ENCODE results near the gene C4orf46.

The C4orf46 gene

GRCh38 chr4:158649111-158649680 lies 22.5 kb downstream of the C4orf46 start:
- DNase-seq: no peak

DNA sequence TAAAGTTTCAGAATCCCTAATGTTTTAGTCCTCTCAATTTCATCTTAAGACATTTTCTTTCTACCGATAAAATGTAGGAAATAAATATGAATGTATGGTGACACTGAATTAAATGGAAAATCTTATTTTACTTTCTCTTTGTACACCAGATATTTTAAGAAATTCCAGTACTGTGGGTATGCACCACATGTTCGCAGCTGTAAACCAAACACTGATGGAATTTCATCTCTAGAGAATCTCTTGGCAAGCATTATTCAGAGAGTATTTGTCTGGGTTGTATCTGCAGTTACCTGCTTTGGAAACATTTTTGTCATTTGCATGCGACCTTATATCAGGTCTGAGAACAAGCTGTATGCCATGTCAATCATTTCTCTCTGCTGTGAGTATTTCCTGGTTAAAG lies 26.9 kb downstream of the C4orf46 start:
- DNase-seq: no peak

DNA sequence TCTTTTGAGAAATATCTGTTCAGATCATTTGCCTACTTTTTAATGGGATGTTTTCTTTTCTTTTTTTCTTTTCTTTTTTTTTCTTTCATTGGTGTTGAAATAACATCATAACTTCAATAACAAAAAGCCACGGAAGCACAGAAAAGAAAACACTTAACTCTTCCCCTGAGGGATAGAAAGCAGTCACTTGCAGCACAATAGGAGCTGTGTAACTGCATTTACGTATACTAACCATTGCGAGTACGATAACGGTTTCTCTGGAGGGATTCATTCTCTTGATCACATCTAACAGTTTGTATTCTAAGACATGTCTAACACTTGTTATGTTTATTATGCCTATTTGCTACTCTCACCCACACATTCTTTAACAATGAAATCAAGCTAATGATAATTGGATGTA lies 27.3 kb downstream of the C4orf46 start:
- no peak for DNase-seq

DNA sequence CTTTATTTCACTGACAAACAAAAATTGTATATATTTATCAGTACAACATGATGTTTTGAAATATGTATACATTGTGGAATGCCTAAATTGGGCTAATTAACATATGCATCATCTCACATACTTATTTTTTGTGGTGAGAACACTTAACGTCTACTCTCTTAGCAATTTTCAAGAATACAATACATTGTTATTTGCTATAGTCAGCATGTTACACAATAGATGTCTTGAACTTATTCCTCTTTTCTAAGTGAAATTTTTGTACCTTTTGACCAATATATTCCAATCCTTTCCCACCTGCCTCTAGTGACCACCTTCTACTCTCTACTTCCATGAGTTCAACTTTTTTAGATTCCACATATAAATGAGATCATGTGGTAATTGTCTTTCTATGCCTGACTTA lies 35.1 kb downstream of the C4orf46 start:
- no peak for DNase-seq

GRCh38 chr4:158630893-158631292 lies 40.8 kb downstream of the C4orf46 start:
- DNase-seq: no peak

DNA sequence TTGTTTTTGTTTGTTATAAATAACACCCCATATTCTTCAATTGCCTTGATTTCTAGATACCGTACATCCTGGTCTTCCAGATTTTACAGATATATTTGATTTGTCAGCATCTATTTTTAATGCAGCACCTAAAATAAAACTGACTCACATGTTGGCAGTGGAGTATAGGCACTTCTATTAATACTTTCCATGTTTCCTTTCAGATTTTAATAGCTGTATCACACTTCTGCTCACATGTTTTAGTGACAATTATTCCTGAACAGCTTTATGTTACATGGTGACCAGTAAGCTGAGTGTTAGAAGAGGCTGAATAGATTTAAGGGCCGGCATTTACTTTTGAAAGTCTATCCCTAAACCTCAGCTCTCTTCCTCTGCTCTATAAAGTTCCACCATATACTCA lies 46.1 kb downstream of the C4orf46 start:
- DNase-seq: no peak

DNA sequence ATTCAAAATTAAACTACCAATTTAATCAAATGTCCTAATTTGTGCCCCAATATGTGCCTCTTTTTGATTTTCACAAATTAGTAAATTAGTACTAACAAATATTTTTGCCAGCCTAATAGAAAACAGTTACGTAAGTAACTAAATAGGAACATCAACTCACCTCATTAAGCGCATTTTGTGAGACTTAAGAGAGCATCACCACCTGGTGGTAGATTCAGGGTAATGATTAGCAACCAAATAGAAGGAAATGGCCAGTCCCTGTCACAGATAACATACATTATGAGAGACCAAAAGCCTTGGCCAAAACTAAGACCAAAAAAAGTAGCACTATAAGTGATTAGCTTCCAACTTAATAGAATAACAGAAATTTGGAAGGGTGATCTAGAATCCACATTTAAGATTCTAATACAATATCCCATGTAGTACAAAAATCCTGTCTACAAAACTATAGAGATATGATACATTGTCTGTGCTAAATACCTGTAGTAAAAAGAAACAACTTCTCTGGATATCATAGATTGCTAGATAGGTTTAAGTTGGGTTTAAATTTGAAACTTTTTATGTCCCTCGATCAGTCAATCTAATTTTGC lies 46.7 kb downstream of the C4orf46 start:
- DNase-seq: no peak

DNA sequence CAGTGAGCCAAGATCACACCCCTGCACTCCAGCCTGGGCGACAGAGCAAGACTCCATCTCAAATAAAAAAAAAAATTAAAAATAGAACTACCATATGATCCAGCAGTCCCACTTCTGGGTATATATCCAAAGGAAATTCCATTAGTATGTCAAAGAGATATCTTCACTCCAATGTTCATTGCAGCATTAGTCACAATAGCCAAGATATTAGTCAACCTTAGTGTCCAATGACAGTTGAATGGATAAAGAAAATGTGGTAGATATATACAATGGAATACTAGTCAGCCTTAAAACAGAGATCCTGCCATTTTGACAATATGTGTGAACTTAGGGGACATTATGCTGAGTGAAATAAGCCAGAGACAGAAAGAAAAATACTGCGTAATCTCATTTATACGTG lies 49.4 kb downstream of the C4orf46 start:
- no peak for DNase-seq

DNA sequence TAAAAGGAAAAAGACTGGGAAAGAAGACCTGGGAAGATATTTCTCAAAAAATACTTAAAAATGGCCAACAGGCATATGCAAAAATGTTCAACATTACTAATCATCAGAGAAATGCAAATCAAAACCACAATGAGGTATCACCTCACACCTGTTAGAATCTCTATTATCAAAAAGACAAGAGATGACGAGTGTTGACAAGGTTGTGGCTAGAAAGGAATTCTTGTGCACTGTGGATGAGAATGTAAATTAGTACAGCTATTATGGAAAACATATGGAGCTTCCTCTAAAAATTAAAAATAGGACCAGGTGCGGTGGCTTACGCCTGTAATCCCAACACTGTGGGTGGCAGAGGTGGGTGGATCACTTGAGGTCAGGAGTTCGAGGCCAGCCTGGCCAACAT lies 50.0 kb downstream of the C4orf46 start:
- DNase-seq: no peak

DNA sequence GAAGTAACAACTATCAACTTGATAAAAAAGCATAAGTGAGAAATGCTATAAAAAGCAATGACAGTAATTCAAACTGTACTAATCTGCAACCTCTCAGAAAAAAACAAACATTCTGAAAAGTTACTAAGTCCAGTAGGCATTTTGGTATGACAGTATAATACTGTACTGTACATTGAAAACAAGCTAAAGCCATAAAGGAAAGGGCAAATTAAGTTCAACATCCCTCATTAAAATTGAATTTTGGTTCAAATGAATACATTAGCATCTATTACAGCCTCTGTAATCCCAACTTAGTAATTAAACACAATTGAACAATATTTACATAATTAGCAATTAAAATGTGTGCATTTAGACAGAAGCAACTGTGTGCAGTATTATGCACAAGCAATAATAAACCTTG lies 53.7 kb downstream of the C4orf46 start:
- DNase-seq: no peak

All from activated naive CD4-positive, alpha-beta T cell treated with Interleukin-2 at 50 U/mL for 16 hours (primary cell).